22Rv1 (cell line): ENCODE data around the gene ESYT3.
"Not testable (repeated sequence)": the region's sequence is repeated elsewhere in the genome, so short reads cannot be mapped to it uniquely, and the experiment has no call there.

ENCODE experiments used
- H3K27ac ChIP-seq: fragments of 450-650 bp; 2 replicates; pipeline ENCODE4 v1.5.1; 2017
- ZFX ChIP-seq: fragments of 450-650 bp; IDR thresholded peaks from 2 replicates; pipeline ENCODE4 v1.6.1; 2017; ENCODE audit warnings: antibody characterized with exemption, borderline replicate concordance
- TF ChIP-seq, protein P1 (sequence below): fragments of 450-650 bp; IDR thresholded peaks from 2 replicates; pipeline ENCODE4 v1.5.1; 2017; ENCODE audit warnings: mild to moderate bottlenecking

Gene ESYT3

DNA sequence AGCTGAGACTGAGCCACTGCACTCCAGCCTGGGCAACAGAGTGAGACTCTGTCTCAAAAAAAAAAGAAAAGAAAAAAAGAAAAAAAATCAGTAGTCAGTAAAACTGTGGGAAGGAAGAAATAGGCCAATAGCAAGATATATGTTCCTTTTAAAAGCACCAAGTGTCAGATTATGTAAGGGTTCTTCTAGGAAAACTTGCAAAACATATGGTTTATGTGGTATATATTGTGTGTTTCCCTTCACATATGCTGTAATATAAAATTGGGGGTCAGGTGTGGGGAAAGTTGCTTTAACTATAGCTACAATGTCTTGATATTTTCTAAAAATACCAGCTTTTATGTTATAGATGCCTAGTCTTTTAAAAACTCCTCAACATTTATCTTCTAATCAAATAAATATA, 64.6 kb downstream of the ESYT3 start:
- TF ChIP-seq, protein P1, sequence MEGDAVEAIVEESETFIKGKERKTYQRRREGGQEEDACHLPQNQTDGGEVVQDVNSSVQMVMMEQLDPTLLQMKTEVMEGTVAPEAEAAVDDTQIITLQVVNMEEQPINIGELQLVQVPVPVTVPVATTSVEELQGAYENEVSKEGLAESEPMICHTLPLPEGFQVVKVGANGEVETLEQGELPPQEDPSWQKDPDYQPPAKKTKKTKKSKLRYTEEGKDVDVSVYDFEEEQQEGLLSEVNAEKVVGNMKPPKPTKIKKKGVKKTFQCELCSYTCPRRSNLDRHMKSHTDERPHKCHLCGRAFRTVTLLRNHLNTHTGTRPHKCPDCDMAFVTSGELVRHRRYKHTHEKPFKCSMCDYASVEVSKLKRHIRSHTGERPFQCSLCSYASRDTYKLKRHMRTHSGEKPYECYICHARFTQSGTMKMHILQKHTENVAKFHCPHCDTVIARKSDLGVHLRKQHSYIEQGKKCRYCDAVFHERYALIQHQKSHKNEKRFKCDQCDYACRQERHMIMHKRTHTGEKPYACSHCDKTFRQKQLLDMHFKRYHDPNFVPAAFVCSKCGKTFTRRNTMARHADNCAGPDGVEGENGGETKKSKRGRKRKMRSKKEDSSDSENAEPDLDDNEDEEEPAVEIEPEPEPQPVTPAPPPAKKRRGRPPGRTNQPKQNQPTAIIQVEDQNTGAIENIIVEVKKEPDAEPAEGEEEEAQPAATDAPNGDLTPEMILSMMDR: no peak
- no peak for TF ChIP-seq ZFX
- no peak overlapping the region for H3K27ac ChIP-seq

DNA sequence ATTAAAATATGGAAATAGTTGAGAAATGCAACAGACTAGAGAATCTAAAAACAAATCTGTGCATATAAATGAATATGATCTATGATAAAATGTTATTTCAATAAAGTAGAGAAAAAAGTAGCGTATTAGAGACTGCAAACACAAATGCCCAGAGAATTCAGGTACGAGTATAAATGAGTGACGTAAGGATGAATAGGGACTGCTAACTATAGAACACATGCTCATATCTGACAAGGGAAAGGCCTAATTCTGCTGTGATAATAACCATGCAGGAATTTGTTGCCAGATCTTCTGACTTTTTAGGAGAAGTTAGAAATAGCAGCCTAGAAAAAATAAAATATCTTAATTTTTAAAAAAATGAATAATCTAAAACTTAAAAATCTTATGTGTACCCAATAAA, 73.1 kb downstream of the ESYT3 start:
- TF ChIP-seq ZFX: no peak
- TF ChIP-seq, protein P1: no peak
- H3K27ac ChIP-seq: no peak overlapping the region

DNA sequence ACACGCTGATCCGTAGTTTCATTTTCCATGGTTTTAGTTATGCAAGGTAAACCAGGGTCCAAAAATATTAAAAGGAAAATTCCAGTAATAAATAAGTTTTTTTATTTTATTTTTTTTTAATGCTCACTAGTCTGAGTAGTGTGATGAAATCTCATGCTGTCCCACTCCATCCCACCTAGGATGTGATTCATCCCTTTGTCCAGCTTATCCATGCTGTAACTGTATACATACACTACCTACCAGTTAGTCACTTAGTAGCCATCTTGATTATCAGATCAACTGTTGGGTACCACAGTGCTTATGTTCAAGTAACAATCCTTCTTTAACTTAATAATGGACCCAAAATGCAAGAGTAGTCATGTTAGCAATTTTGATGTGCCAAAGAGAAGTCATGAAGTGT, 75.2 kb downstream of the ESYT3 start:
- TF ChIP-seq, protein P1: no peak
- no peak for TF ChIP-seq ZFX
- no peak overlapping the region for H3K27ac ChIP-seq

DNA sequence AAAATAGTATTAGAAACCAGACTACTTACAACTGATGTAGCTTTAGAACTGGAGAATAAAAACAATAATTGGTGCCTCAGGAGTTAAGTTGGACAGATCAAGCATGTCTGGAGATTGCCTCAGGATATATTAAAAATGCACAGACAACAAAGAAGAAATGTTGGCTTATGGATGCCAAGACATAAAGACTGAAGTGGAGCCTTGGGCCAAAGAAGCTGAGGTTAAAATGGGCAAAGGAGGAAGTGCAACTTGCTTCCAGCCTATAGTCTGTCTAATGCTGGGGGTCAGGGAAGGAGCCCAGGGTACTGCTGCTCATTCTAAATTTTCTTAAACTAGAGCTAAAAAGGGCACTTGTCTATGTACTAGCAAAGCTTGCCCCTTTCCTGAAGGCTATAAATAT, 77.5 kb downstream of the ESYT3 start:
- H3K27ac ChIP-seq: no peak overlapping the region
- TF ChIP-seq, protein P1: no peak
- no peak for TF ChIP-seq ZFX

DNA sequence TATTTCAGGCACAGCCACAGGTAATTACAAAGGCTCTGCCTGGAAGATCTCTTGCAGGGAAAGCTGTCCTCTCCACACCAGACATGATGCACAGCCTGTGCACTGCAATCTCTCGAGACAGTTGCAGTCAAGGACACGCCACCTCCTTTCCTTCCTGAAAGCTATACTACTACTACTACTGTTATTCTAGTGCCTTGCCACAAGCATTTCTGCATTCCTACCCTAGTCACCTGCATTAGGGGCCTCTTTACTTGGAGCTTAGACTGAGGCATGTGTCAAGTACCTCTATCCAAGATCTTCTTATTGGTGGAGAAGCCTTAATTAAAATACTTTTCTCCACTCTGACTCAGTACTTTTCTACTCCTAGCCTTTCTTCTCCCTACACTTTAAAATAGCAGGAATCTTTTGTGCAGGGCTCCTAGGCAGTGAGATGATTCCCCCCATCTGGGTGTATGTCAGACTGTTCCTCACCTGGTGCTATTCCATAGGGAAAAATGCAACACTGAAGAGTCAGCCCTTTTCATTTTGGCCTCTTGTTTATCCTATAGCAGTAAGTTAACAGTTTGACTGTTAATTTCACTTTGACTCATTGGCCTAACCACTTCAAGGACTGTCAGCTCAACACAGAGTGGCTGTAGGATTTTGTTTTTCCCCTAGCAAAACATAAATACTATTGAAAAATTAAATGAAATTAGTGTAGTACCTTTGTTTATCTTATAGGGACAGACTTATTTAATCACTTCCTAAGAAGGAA, 78.9 kb downstream of the ESYT3 start:
- TF ChIP-seq ZFX: no peak
- TF ChIP-seq, protein P1: no peak
- H3K27ac ChIP-seq: no peak overlapping the region

DNA sequence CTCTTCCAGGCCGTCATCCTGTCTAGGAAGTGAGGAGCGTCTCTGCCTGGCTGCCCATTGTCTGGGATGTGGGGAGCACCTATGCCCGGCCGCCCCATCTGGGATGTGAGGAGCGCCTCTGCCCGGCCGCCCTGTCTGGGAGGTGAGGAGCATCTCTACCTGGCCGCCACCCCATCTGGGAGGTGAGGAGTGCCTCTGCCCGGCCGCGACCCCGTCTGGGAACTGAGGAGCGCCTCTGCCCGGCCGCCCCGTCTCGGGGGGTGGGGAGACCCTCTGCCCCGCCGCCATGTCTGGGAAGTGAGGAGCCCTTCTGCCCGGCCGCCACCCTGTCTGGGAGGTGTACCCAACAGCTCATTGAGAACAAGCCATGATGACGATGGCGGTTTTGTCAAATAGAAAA, 87.0 kb downstream of the ESYT3 start:
- H3K27ac ChIP-seq: not testable (repeated sequence)
